Measurements from ENCODE around the gene CDH26. TPM values are rescaled to one million over a fixed set of nuclear protein-coding genes. Genes with fewer than 3 reads are reported as not detected.
A peak's percentile ranks its signal among the peaks of the same experiment; 100 is the strongest.

The CDH26 gene
- total and polyA plus RNA-seq, 12 donors = 0.27 to 2.9 (median 0.84) TPM; not detected in 1

DNA sequence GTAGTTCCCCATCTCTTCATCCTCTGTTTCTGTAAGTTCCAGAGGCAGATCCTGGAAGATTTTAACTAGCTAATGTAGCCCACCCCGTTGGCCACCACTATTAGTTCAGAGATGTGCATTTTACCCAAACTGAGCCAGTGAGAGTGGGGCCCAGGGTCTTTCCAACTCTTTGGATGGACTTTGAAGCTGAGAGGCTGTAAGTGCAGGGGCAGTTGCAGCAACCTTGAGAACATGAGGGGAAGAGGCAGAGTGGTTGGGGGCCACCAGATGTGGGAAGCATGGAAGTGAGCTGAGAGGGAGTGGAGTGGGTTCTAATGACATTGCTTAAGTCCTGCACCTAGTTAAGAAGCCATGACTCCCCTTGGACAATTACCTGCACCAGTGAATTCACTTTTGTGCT lies 72.2 kb downstream of the CDH26 start:
- Histone ChIP-seq H3K4me1 (replicated peaks in 1 of 2) (peaks cover 9% of the 10 kb centered on the region in 2 donors), H3K27me3 (no peaks in the 10 kb centered on the region), H3K9me3 (replicated peaks in 1 of 3) (no peaks in the 10 kb centered on the region), H3K27ac (no peak overlapping the region), H3K36me3 (replicated peaks in 1 of 2) (no peaks in the 10 kb centered on the region), H3K4me3 (no peak overlapping the region)
- TF ChIP-seq POLR2A (IDR thresholded peaks at IDR 0.05) (no peak), CTCF (IDR thresholded peaks at IDR 0.05) (no peak)
- 70 to 88% (median 78%) methylated on average over 1 of the region's 1 CpG for WGBS, 4 donors
- DNase-seq = no peak
- intact Hi-C loops (cut with DNase I) = no loop called here

GRCh38 chr20:60031107-60031506 lies 72.9 kb downstream of the CDH26 start:
- Histone ChIP-seq H3K27ac (no peak overlapping the region), H3K9me3 (replicated peaks in 1 of 3) (no peaks in the 10 kb centered on the region), H3K36me3 (replicated peaks in 1 of 2) (no peaks in the 10 kb centered on the region), H3K4me1 (replicated peaks in 1 of 2) (peaks cover 9% of the 10 kb centered on the region in 2 donors), H3K4me3 (no peak overlapping the region), H3K27me3 (no peaks in the 10 kb centered on the region)
- WGBS, 4 donors = 83 to 89% (median 85%) methylated on average over 9 of the region's 9 CpGs
- no peak for TF ChIP-seq POLR2A (IDR thresholded peaks at IDR 0.05)
- TF ChIP-seq CTCF (IDR thresholded peaks at IDR 0.05) = no peak
- intact Hi-C loops (cut with DNase I) = no loop called here
- DNase-seq = no peak

DNA sequence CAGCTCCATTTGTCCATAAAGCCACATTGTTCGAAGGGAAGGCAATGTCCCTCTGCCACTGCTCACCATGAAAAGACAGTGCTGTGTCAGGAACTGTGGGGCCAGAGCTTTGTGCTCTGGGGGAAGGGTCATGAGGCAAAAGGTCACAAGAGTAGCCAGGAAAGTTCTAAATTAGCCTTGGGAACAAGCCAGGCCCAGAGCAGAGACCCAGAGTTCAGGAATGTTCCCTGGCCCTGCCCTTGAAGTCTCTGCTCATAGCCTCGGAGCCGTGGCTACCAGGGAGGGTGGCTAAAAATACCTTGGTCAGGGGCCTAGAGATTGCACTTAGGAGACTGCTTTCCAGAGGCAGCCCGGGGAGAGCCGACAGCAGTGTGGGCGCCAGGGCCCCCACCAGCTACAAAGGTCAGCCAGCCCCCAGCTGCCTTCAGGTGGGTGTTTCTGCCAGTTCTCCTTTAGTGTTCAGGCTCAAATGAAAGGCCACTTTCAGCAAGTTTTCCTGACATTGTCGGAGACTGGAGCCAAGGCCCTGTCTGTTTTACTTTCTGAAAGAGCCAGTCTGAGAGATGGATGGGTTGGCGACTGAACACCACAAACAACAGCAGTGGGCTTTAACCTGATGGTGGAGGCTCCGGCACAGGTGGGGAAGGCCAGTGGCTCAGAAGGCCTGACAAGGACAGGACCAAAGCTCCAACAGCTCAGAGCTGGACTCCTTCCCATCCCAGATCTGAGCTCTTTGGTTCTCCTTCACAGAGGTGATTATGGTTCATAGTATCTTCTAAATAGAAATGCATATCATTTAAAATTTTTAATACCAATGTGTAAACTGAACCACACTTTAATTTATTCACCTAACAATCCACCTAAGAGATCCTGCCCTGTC lies 76.2 kb downstream of the CDH26 start:
- no peak for TF ChIP-seq CTCF (IDR thresholded peaks at IDR 0.05)
- no peak for TF ChIP-seq POLR2A (IDR thresholded peaks at IDR 0.05)
- peak in 6 of 7 donors; percentile 26 to 68 (median 44) for DNase-seq
- no peaks in the 10 kb centered on the region for H3K36me3 ChIP-seq (replicated peaks in 1 of 2)
- H3K4me1 ChIP-seq (replicated peaks in 1 of 2) = peaks cover 9% of the 10 kb centered on the region in 2 donors
- no peak overlapping the region for H3K4me3 ChIP-seq
- WGBS, 4 donors = 48 to 63% (median 53%) methylated on average over 5 to 9 of the region's 9 CpGs
- intact Hi-C loops (cut with DNase I) = no loop called here
- H3K9me3 ChIP-seq (replicated peaks in 1 of 3) = no peaks in the 10 kb centered on the region
- H3K27ac ChIP-seq = peak overlapping the region in 2 of 5 donors; percentile 18 to 54
- no peaks in the 10 kb centered on the region for H3K27me3 ChIP-seq

- WGBS, 4 donors = 73 to 89% (median 83%) methylated on average over 6 of the region's 6 CpGs
- no peaks in the 10 kb centered on the region for H3K9me3 ChIP-seq (replicated peaks in 1 of 3)
- H3K36me3 ChIP-seq (replicated peaks in 1 of 2) = no peaks in the 10 kb centered on the region
- H3K4me1 ChIP-seq (replicated peaks in 1 of 2) = peaks cover 9% of the 10 kb centered on the region in 2 donors
- H3K4me3 ChIP-seq = no peak overlapping the region
- H3K27me3 ChIP-seq = peaks cover 5% of the 10 kb centered on the region
- DNase-seq = no peak
- no peak overlapping the region for H3K27ac ChIP-seq
- TF ChIP-seq POLR2A (IDR thresholded peaks at IDR 0.05) = no peak
- no peak for TF ChIP-seq CTCF (IDR thresholded peaks at IDR 0.05)
- intact Hi-C loops (cut with DNase I) = no loop called here
Observed at GRCh38 chr20:60035486-60035885, 77.3 kb downstream of the CDH26 start.
